NT2/D1 (cell line): ENCODE results near the gene ZFP14.
"Not testable (repeated sequence)": the region's sequence is repeated elsewhere in the genome, so short reads cannot be mapped to it uniquely, and the experiment has no call there.

Source experiments
- SUZ12 ChIP-seq: IDR thresholded peaks from 2 replicates; pipeline ENCODE4 v1.6.1; 2011; ENCODE audit not compliant: insufficient read length, insufficient read depth; ENCODE audit errors: extremely low read depth
- ZNF274 ChIP-seq: IDR thresholded peaks from 2 replicates; pipeline ENCODE4 v1.6.1; 2011; ENCODE audit warnings: mild to moderate bottlenecking, low read depth, low read length

GRCh38 chr19:36314053-36314452, 64.9 kb downstream of the ZFP14 start:
- TF ChIP-seq ZNF274, SUZ12: not testable (repeated sequence)
